Thyroid gland (tissue), 4 donors: ENCODE results near the gene PLSCR1.

Experiments
- POLR2A ChIP-seq, 2 donors: fragments of 450-650 bp; IDR thresholded peaks; one replicate each; pipeline ENCODE4 v1.6.1; 2017; ENCODE audit warnings: antibody characterized with exemption in 2 of 2, mild to moderate bottlenecking in 2 of 2, moderate library complexity in 1 of 2
- TF ChIP-seq, protein P1 (sequence below), 6 experiments: fragments of 200-600 bp in 3 of 6; fragments of 450-650 bp in 3 of 6; sonication (generic) in 3 of 6; IDR thresholded peaks; one replicate each; pipeline ENCODE4 v1.5.1; 2016 to 2019; ENCODE audit warnings: antibody characterized with exemption in 6 of 6, mild to moderate bottlenecking in 2 of 6, inconsistent platforms in 1 of 6, moderate library complexity in 1 of 6

DNA sequence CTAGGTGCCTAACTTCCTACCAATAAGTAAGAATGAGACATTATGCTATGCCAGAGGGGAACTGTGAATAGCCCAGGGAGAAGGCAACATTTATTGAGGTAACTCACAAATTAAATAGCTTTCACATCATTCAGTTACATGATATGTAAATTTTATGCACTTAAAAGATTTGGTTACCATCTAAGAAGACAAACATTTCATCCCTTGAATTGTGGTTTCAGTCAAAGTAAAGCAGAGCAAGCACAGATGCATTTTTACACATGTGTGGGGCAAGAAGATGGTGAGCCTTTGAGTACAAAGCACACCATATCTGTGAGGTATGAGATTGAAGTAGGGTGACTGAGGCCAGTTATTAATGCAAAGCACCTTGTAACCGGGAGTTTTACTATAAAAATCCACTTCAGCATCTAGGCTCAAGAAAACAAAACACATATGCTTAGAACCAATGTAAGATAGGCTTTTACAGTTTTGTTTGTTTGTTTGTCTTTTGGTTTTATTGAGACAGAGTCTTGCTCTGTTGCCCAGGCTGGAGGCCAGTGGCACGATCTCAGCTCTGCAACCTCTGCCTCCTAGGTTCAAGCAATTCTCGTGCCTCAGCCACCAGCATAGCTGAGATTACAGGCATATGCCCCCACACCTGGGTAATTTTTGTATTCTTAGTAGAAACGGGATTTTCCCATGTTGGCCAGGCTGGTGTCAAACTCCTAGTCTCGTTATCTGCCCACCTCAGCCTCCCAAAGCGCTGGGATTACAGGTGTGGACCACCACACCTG is 78.5 kb downstream of the PLSCR1 start:
- TF ChIP-seq, protein P1, sequence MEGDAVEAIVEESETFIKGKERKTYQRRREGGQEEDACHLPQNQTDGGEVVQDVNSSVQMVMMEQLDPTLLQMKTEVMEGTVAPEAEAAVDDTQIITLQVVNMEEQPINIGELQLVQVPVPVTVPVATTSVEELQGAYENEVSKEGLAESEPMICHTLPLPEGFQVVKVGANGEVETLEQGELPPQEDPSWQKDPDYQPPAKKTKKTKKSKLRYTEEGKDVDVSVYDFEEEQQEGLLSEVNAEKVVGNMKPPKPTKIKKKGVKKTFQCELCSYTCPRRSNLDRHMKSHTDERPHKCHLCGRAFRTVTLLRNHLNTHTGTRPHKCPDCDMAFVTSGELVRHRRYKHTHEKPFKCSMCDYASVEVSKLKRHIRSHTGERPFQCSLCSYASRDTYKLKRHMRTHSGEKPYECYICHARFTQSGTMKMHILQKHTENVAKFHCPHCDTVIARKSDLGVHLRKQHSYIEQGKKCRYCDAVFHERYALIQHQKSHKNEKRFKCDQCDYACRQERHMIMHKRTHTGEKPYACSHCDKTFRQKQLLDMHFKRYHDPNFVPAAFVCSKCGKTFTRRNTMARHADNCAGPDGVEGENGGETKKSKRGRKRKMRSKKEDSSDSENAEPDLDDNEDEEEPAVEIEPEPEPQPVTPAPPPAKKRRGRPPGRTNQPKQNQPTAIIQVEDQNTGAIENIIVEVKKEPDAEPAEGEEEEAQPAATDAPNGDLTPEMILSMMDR (IDR thresholded peaks at IDR 0.05) = no peak
- TF ChIP-seq POLR2A (IDR thresholded peaks at IDR 0.05) = no peak
